ENCODE data around the gene NKX1-1. TPM values are rescaled to one million over a fixed set of nuclear protein-coding genes. Genes with fewer than 3 reads are reported as not detected.

The NKX1-1 gene
- polyA plus RNA-seq, 1 donor from 2014 or later, result not detected

DNA sequence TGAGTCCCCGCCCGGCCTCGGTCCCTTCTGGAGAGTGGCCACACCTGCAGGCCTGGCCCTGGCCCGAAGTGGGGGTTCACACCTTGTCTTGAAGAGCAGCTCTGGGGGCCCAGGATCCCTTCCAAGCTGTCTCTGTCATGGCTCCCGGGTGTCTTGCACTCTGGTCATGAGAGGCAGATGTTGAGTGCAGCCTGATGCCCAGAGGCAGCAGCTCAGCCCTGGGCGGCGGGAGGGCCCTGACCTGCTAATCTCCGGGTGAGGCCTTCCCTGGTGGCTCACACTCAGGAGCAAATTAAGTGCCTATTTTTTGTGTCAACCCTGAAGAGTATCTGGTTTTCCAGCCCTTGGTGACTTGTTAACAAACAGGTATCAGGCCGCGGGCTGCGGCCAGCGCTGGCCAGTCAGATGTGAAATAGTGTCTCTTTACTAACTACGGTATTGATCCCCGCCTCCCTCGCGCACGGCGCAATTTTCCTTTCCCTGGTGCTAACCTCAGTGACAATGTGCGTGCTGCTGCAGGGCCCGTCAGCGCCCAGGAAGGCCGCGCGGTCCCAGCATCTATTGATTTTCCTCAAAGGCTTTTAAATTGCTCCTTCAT is 24.2 kb downstream of the NKX1-1 start:
- H3K9me2 ChIP-seq (ENCODE audit: insufficient read depth, low read length), result no peaks in the 10 kb centered on the region
- H3K4me2 ChIP-seq (ENCODE audit: low read length), result no peak overlapping the region
- H3K9me3 ChIP-seq (ENCODE audit: low read length), result no peaks in the 10 kb centered on the region
- H3K27me3 ChIP-seq (ENCODE audit: insufficient read depth, low read depth, low read length), result no peaks in the 10 kb centered on the region
- H3K4me3 ChIP-seq (ENCODE audit: low read length), result no peak overlapping the region
- H3K36me3 ChIP-seq (ENCODE audit: insufficient read depth, low read length), result no peaks in the 10 kb centered on the region
- H3K79me2 ChIP-seq (replicated peaks; ENCODE audit: insufficient read depth, low read length), result no peaks in the 10 kb centered on the region
- no peak for TF ChIP-seq SMC3 (conservative IDR thresholded peaks at IDR 0.05; ENCODE audit: poor library complexity)
- TF ChIP-seq, protein P1, sequence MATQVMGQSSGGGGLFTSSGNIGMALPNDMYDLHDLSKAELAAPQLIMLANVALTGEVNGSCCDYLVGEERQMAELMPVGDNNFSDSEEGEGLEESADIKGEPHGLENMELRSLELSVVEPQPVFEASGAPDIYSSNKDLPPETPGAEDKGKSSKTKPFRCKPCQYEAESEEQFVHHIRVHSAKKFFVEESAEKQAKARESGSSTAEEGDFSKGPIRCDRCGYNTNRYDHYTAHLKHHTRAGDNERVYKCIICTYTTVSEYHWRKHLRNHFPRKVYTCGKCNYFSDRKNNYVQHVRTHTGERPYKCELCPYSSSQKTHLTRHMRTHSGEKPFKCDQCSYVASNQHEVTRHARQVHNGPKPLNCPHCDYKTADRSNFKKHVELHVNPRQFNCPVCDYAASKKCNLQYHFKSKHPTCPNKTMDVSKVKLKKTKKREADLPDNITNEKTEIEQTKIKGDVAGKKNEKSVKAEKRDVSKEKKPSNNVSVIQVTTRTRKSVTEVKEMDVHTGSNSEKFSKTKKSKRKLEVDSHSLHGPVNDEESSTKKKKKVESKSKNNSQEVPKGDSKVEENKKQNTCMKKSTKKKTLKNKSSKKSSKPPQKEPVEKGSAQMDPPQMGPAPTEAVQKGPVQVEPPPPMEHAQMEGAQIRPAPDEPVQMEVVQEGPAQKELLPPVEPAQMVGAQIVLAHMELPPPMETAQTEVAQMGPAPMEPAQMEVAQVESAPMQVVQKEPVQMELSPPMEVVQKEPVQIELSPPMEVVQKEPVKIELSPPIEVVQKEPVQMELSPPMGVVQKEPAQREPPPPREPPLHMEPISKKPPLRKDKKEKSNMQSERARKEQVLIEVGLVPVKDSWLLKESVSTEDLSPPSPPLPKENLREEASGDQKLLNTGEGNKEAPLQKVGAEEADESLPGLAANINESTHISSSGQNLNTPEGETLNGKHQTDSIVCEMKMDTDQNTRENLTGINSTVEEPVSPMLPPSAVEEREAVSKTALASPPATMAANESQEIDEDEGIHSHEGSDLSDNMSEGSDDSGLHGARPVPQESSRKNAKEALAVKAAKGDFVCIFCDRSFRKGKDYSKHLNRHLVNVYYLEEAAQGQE (IDR thresholded peaks at IDR 0.05; ENCODE audit: borderline replicate concordance), result peak; percentile 44
- TF ChIP-seq POLR2AphosphoS5 (IDR thresholded peaks at IDR 0.05), result peak; percentile 28
- H2AFZ ChIP-seq (ENCODE audit: low read depth, low read length), result no peak overlapping the region
- peak overlapping the region; percentile 16 for H3K9ac ChIP-seq (ENCODE audit: low read length)
- no peak overlapping the region for H3K27ac ChIP-seq (ENCODE audit: low read length)
- H3F3A ChIP-seq (ENCODE audit: insufficient read depth, low read length, poor library complexity, severe bottlenecking), result no peaks in the 10 kb centered on the region
- H4K20me1 ChIP-seq (ENCODE audit: insufficient read depth), result no peaks in the 10 kb centered on the region

DNA sequence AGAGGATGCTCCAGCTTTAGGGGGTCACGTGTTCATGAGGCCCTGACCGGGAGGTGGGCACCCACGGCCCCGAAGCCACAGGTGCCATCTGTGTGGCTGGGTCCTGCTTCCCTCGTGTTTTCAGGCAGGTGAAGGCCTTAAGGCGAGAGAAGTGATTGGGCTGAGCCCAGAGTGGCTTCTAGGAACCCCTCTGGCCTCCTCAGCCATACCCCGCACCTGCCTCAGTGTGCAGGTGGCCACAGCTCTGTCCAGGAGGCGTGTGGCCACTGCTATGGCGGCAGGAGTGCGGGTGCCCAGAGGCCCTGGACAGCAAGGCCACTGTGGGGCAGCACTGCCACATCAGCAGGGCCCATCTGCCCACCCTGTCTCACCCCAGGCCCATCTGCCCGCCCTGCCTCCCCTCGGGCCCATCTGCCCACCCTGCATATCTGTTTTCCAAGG is 25.0 kb downstream of the NKX1-1 start:
- no peaks in the 10 kb centered on the region for H3K9me3 ChIP-seq (ENCODE audit: low read length)
- H3K27ac ChIP-seq (ENCODE audit: low read length), result no peak overlapping the region
- H3K79me2 ChIP-seq (replicated peaks; ENCODE audit: insufficient read depth, low read length), result no peaks in the 10 kb centered on the region
- no peaks in the 10 kb centered on the region for H3K9me2 ChIP-seq (ENCODE audit: insufficient read depth, low read length)
- no peak overlapping the region for H3K4me2 ChIP-seq (ENCODE audit: low read length)
- H3K27me3 ChIP-seq (ENCODE audit: insufficient read depth, low read depth, low read length), result no peaks in the 10 kb centered on the region
- H3F3A ChIP-seq (ENCODE audit: insufficient read depth, low read length, poor library complexity, severe bottlenecking), result no peaks in the 10 kb centered on the region
- no peak overlapping the region for H3K4me3 ChIP-seq (ENCODE audit: low read length)
- no peaks in the 10 kb centered on the region for H3K36me3 ChIP-seq (ENCODE audit: insufficient read depth, low read length)
- no peak for TF ChIP-seq RAD21 (conservative IDR thresholded peaks at IDR 0.05)
- TF ChIP-seq MXI1 (conservative IDR thresholded peaks at IDR 0.05; ENCODE audit: poor library complexity, severe bottlenecking), result no peak
- TF ChIP-seq EP300 (conservative IDR thresholded peaks at IDR 0.05; ENCODE audit: poor library complexity, severe bottlenecking), result no peak
- no peak for TF ChIP-seq EZH2 (IDR thresholded peaks at IDR 0.05; ENCODE audit: borderline replicate concordance, insufficient read depth, low read length, poor library complexity, severe bottlenecking)
- TF ChIP-seq, protein P1 (IDR thresholded peaks at IDR 0.05; ENCODE audit: borderline replicate concordance), result no peak
- TF ChIP-seq TAF1 (IDR thresholded peaks at IDR 0.05; ENCODE audit: low read depth), result no peak
- TF ChIP-seq, protein P2, sequence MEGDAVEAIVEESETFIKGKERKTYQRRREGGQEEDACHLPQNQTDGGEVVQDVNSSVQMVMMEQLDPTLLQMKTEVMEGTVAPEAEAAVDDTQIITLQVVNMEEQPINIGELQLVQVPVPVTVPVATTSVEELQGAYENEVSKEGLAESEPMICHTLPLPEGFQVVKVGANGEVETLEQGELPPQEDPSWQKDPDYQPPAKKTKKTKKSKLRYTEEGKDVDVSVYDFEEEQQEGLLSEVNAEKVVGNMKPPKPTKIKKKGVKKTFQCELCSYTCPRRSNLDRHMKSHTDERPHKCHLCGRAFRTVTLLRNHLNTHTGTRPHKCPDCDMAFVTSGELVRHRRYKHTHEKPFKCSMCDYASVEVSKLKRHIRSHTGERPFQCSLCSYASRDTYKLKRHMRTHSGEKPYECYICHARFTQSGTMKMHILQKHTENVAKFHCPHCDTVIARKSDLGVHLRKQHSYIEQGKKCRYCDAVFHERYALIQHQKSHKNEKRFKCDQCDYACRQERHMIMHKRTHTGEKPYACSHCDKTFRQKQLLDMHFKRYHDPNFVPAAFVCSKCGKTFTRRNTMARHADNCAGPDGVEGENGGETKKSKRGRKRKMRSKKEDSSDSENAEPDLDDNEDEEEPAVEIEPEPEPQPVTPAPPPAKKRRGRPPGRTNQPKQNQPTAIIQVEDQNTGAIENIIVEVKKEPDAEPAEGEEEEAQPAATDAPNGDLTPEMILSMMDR (IDR thresholded peaks at IDR 0.05; ENCODE audit: poor library complexity, severe bottlenecking), result no peak
- no peak for TF ChIP-seq POLR2AphosphoS5 (IDR thresholded peaks at IDR 0.05)
- H4K20me1 ChIP-seq (ENCODE audit: insufficient read depth), result no peaks in the 10 kb centered on the region
- no peak overlapping the region for H3K9ac ChIP-seq (ENCODE audit: low read length)
- no peak overlapping the region for H2AFZ ChIP-seq (ENCODE audit: low read depth, low read length)

All from neural cell (in vitro differentiated cells).